Measurements from ENCODE around the gene P3H1. TPM values are rescaled to one million over a fixed set of nuclear protein-coding genes. Genes with fewer than 3 reads are reported as not detected.

Gene P3H1
- total and polyA plus RNA-seq, 3 experiments from 2014 or later: 11.1 to 38.5 (median 35.6) TPM

GRCh38 chr1:42743317-42744147 is 23.3 kb downstream of the P3H1 start:
- peaks cover 0 to 27% (median 5%) of the 10 kb centered on the region in 3 donors for H3K36me3 Mint-ChIP-seq
- POLR2A ChIA-PET: no interaction called here

DNA sequence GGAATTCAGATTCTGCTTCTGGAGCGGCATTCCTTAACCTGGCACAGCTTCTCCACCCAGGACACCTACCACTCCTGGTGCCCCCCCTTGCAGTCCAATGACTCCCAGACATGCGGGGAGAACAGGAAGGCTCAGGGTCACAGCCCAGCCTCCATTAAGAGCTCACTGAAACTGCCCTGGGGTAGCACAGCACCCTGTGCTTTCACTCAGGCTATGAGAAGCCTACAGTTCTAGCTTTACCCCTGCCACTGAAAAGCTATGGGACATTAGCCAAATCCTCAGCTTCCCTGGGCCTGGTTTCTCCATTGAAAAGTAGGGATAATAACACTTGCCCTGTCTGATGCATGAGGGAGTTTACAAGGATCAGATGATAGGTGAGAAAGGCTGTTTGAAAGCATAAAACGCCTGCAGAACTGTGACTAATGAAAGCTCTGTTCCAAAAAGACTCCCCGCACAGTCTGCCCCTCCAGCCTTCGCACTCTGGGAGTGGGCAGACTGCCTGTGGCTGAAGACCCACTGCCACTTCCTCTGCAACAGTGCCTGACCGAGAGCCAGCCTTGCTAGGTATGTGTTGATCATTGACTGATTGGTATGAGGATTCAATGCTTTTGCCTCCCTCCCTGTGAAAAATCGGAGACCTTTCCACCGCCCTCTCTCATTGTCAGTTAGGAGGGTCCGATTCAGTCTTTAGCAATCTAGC is 24.1 kb downstream of the P3H1 start:
- Mint-ChIP-seq H3K9me3 (no peaks in the 10 kb centered on the region), H3K4me1 (no peaks in the 10 kb centered on the region), H3K27ac (peak overlapping the region in 1 of 8 donors; percentile 57), H3K27me3 (no peaks in the 10 kb centered on the region), H3K36me3 (peaks cover 0 to 19% (median 5%) of the 10 kb centered on the region in 3 donors), H3K4me3 (no peak overlapping the region)
- H3K27ac ChIP-seq (ENCODE audit: low read depth, low read length): no peak overlapping the region
- no peak overlapping the region for H3K4me3 ChIP-seq (ENCODE audit: low read length)
- H3K4me1 ChIP-seq (ENCODE audit: insufficient read depth, low read length): no peaks in the 10 kb centered on the region
- no peaks in the 10 kb centered on the region for H3K27me3 ChIP-seq (ENCODE audit: insufficient read depth, low read length, poor library complexity, severe bottlenecking)
- H3K36me3 ChIP-seq (ENCODE audit: insufficient read depth, low read length): no peaks in the 10 kb centered on the region
- H3K9me3 ChIP-seq (ENCODE audit: low read length): no peaks in the 10 kb centered on the region
- POLR2A ChIA-PET: no interaction called here
- no peak for DNase-seq
- CTCF ChIA-PET: interaction anchor here (1.9 kb wide), 1 partner anchor 24 kb away, joined by 6 read pairs; the partner anchor contains the start of genes C1orf50 and P3H1

More at GRCh38 chr1:42743317-42744147, 23.3 kb downstream of the P3H1 start:
- no peak overlapping the region for H3K27ac ChIP-seq (ENCODE audit: low read depth, low read length)
- no peaks in the 10 kb centered on the region for H3K9me3 ChIP-seq (ENCODE audit: low read length)
- CTCF ChIA-PET: interaction anchor here (1.9 kb wide), 1 partner anchor 23 kb away, joined by 6 read pairs; the partner anchor contains the start of genes C1orf50 and P3H1
- Mint-ChIP-seq H3K9me3 (no peaks in the 10 kb centered on the region), H3K4me3 (no peak overlapping the region), H3K27ac (peak overlapping the region in 1 of 8 donors; percentile 57), H3K27me3 (no peaks in the 10 kb centered on the region), H3K4me1 (no peaks in the 10 kb centered on the region)
- no peak for DNase-seq
- H3K36me3 ChIP-seq (ENCODE audit: insufficient read depth, low read length): no peaks in the 10 kb centered on the region
- H3K27me3 ChIP-seq (ENCODE audit: insufficient read depth, low read length, poor library complexity, severe bottlenecking): no peaks in the 10 kb centered on the region
- H3K4me1 ChIP-seq (ENCODE audit: insufficient read depth, low read length): no peaks in the 10 kb centered on the region
- no peak overlapping the region for H3K4me3 ChIP-seq (ENCODE audit: low read length)

DNA sequence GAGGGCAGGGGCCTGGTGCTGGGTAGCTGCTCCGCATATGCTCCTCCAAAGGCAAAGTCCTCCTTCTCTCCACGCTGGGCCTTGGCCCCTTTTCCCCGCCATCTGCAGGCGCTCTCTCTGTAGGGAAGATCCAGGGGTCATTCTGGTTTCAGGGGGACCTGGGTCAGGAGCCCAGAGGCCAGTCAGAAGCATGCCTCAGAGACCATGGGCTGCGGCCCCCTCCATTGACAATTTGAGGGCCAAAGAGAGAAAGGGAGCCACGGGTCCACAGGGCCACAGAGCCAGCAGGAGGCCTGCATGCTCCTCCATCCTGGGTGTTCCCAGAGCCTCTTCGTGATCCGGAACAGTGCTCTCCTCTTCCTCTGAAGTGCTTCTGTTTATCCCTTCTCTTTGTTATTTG is 24.7 kb downstream of the P3H1 start:
- no peaks in the 10 kb centered on the region for H3K27me3 Mint-ChIP-seq
- Histone ChIP-seq H3K27me3 (ENCODE audit: insufficient read depth, low read length, poor library complexity, severe bottlenecking) (no peaks in the 10 kb centered on the region), H3K4me3 (ENCODE audit: low read length) (no peak overlapping the region), H3K4me1 (ENCODE audit: insufficient read depth, low read length) (peaks cover 3% of the 10 kb centered on the region), H3K27ac (ENCODE audit: low read depth, low read length) (no peak overlapping the region), H3K36me3 (ENCODE audit: insufficient read depth, low read length) (no peaks in the 10 kb centered on the region), H3K9me3 (ENCODE audit: low read length) (no peaks in the 10 kb centered on the region)
- H3K27ac Mint-ChIP-seq: peak overlapping the region in 1 of 8 donors; percentile 94
- H3K4me1 Mint-ChIP-seq: peaks cover 0 to 3% (median 2%) of the 10 kb centered on the region in 3 donors
- CTCF ChIA-PET: interaction anchor here (1.9 kb wide), 1 partner anchor 25 kb away, joined by 6 read pairs; the partner anchor contains the start of genes C1orf50 and P3H1
- H3K4me3 Mint-ChIP-seq: no peak overlapping the region
- H3K9me3 Mint-ChIP-seq: no peaks in the 10 kb centered on the region
- peaks cover 0 to 16% (median 5%) of the 10 kb centered on the region in 3 donors for H3K36me3 Mint-ChIP-seq
- POLR2A ChIA-PET: no interaction called here
- DNase-seq: no peak

DNA sequence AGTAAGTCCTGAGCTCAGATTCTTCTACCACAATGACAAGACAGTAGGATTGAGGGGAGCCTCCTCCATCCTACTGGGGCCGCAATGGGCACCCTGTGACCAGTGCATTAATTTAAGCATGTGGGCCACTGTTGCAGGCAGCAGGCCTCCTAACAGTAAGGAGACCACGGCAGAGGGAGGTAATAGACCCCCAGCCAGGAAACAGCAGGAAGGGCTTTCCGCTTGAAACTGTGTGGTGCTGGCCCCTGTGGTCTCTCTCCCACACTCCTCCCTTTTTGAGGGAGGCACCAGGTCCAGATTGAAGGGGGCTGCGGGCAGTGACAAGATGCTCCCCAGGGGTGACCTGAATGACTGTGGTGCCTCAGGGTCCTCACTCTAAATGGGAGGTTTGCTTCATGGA is 25.1 kb downstream of the P3H1 start:
- no peak overlapping the region for H3K4me3 ChIP-seq (ENCODE audit: low read length)
- Mint-ChIP-seq H3K27me3 (no peaks in the 10 kb centered on the region), H3K4me1 (peaks cover 0 to 7% (median 2%) of the 10 kb centered on the region in 3 donors), H3K36me3 (peaks cover 0 to 12% (median 5%) of the 10 kb centered on the region in 3 donors), H3K9me3 (no peaks in the 10 kb centered on the region), H3K4me3 (no peak overlapping the region), H3K27ac (no peak overlapping the region)
- no peaks in the 10 kb centered on the region for H3K9me3 ChIP-seq (ENCODE audit: low read length)
- no peaks in the 10 kb centered on the region for H3K27me3 ChIP-seq (ENCODE audit: insufficient read depth, low read length, poor library complexity, severe bottlenecking)
- no peak for DNase-seq
- no peaks in the 10 kb centered on the region for H3K36me3 ChIP-seq (ENCODE audit: insufficient read depth, low read length)
- CTCF ChIA-PET: no interaction called here
- H3K4me1 ChIP-seq (ENCODE audit: insufficient read depth, low read length): peaks cover 3% of the 10 kb centered on the region
- H3K27ac ChIP-seq (ENCODE audit: low read depth, low read length): no peak overlapping the region
- POLR2A ChIA-PET: no interaction called here

DNA sequence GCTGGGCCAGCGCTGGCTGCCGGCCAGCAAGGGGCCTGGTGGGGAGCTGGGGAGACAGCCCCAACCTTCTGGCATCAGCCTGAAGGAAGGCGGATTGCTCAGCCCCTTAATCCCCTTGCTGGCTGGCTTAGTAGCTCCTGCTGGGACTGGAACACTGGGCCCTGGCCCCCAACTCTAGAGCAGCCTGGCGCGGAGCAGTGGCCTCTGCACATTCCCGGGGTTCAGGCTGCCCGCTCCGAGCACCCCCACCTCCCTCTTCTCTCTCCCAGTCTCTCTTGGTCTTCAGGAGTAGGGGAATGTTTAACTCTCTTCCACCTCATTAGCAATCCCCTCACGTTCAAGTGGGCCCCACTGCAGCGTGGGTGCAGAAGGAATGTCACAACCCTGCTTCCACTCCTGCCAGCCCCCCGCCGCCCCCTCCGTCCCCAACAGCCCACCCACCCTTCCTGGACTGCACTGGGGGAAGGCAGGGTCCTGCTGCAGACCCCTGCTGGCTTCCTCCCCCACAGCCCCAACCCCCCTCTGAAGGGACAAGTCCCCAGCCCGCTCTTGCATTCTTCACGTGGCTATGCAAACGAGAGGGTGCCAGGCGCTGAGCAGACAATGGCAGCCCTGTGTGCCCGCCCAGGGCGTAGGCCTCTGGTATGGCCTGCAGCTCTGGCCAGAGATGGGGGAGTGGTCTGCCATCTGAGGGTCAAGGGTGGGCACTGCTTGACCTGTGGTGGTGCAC is 25.8 kb downstream of the P3H1 start:
- Histone ChIP-seq H3K9me3 (ENCODE audit: low read length) (no peaks in the 10 kb centered on the region), H3K4me3 (ENCODE audit: low read length) (no peak overlapping the region), H3K4me1 (ENCODE audit: insufficient read depth, low read length) (peaks cover 3% of the 10 kb centered on the region), H3K27me3 (ENCODE audit: insufficient read depth, low read length, poor library complexity, severe bottlenecking) (no peaks in the 10 kb centered on the region), H3K27ac (ENCODE audit: low read depth, low read length) (no peak overlapping the region), H3K36me3 (ENCODE audit: insufficient read depth, low read length) (no peaks in the 10 kb centered on the region)
- H3K9me3 Mint-ChIP-seq: no peaks in the 10 kb centered on the region
- H3K27ac Mint-ChIP-seq: no peak overlapping the region
- H3K4me1 Mint-ChIP-seq: peaks cover 0 to 7% (median 2%) of the 10 kb centered on the region in 3 donors
- DNase-seq: no peak
- H3K36me3 Mint-ChIP-seq: peaks cover 0 to 5% (median 5%) of the 10 kb centered on the region in 3 donors
- no peaks in the 10 kb centered on the region for H3K27me3 Mint-ChIP-seq
- ChIA-PET CTCF (no interaction called here), POLR2A (no interaction called here)
- H3K4me3 Mint-ChIP-seq: no peak overlapping the region

- no peak within 1 kb of the TSS for H3K27ac Mint-ChIP-seq
- H3K4me1 Mint-ChIP-seq: peaks cover 0 to 7% (median 2%) of the 10 kb centered on the region in 3 donors
- H3K4me1 ChIP-seq (ENCODE audit: insufficient read depth, low read length): peaks cover 3% of the 10 kb centered on the region
- no peaks in the 10 kb centered on the region for H3K36me3 ChIP-seq (ENCODE audit: insufficient read depth, low read length)
- H3K9me3 Mint-ChIP-seq: no peaks in the 10 kb centered on the region
- ChIA-PET CTCF (no interaction called here), POLR2A (no interaction called here)
- no peaks in the 10 kb centered on the region for H3K36me3 Mint-ChIP-seq
- no peak within 1 kb of the TSS for H3K4me3 ChIP-seq (ENCODE audit: low read length)
- no peaks in the 10 kb centered on the region for H3K9me3 ChIP-seq (ENCODE audit: low read length)
- no peak within 1 kb of the TSS for H3K4me3 Mint-ChIP-seq
- H3K27ac ChIP-seq (ENCODE audit: low read depth, low read length): no peak within 1 kb of the TSS
- no peak for DNase-seq
- H3K27me3 Mint-ChIP-seq: no peaks in the 10 kb centered on the region
- H3K27me3 ChIP-seq (ENCODE audit: insufficient read depth, low read length, poor library complexity, severe bottlenecking): no peaks in the 10 kb centered on the region
These were observed 26.8 kb downstream of the P3H1 start, which contains the start of gene CLDN19 for GRCh38 chr1:42739753-42740700. Gene CLDN19, minus strand, starts transcription at chr1:42740236. Its CDS starts 173 bp downstream, at chr1:42740063.

DNA sequence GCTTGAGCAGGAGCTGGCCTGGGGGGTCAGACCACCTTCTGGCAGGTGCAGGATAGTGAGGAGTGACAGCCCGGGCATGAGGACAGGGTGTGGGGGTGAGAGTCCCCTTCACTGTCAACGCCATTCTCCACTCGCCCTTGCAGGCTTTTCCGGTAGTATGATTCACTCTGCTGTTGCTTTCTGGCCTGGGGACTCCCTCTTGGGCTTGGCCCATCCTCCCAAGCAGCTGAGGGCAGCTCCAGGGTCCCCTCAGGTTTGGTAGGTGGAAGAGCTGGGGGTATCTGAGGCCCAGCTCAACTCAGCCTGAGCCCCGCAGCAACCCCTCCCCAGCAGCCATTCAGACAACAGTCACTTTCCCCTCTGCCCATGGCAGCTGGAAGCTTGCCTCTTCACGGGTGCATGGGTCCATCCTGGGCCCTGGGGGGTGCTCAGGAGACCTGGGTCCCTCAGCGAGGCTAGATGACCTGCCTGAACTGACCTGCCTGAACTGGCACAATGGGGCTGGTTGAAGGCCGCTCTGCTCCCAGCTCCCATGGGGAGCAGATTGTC is 28.1 kb downstream of the P3H1 start:
- ChIA-PET CTCF (no interaction called here), POLR2A (no interaction called here)
- Mint-ChIP-seq H3K9me3 (no peaks in the 10 kb centered on the region), H3K4me1 (peaks cover 0 to 7% (median 2%) of the 10 kb centered on the region in 3 donors), H3K36me3 (no peaks in the 10 kb centered on the region), H3K4me3 (no peak overlapping the region), H3K27ac (no peak overlapping the region), H3K27me3 (peaks cover 0 to 3% of the 10 kb centered on the region in 2 donors)
- no peak for DNase-seq
- Histone ChIP-seq H3K4me3 (ENCODE audit: low read length) (no peak overlapping the region), H3K27ac (ENCODE audit: low read depth, low read length) (no peak overlapping the region), H3K9me3 (ENCODE audit: low read length) (no peaks in the 10 kb centered on the region), H3K4me1 (ENCODE audit: insufficient read depth, low read length) (peaks cover 3% of the 10 kb centered on the region), H3K36me3 (ENCODE audit: insufficient read depth, low read length) (no peaks in the 10 kb centered on the region), H3K27me3 (ENCODE audit: insufficient read depth, low read length, poor library complexity, severe bottlenecking) (no peaks in the 10 kb centered on the region)
